Measurements from ENCODE around the gene ZCCHC17. TPM values are rescaled to one million over a fixed set of nuclear protein-coding genes. Genes with fewer than 3 reads are reported as not detected.
"Not testable (repeated sequence)": the region's sequence is repeated elsewhere in the genome, so short reads cannot be mapped to it uniquely, and the experiment has no call there.

ZCCHC17 gene, protein sequence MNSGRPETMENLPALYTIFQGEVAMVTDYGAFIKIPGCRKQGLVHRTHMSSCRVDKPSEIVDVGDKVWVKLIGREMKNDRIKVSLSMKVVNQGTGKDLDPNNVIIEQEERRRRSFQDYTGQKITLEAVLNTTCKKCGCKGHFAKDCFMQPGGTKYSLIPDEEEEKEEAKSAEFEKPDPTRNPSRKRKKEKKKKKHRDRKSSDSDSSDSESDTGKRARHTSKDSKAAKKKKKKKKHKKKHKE
- polyA plus RNA-seq (2013, experiment 1 of 2; ENCODE audit: insufficient read length) = 44.5 TPM
- polyA plus RNA-seq (2013, experiment 2 of 2; ENCODE audit: insufficient read length) = 26.5 TPM

GRCh38 chr1:31296486-31297276 lies at the start of gene ZCCHC17, which contains the start of gene SNRNP40:
Gene ZCCHC17 (plus strand): TSS chr1:31297032. CDS start chr1:31310099, 13,067 bp downstream.
Gene SNRNP40 (minus strand): TSS chr1:31296788. CDS start chr1:31296751, 37 bp downstream.
- peak; percentile 100 for DNase-seq

DNA sequence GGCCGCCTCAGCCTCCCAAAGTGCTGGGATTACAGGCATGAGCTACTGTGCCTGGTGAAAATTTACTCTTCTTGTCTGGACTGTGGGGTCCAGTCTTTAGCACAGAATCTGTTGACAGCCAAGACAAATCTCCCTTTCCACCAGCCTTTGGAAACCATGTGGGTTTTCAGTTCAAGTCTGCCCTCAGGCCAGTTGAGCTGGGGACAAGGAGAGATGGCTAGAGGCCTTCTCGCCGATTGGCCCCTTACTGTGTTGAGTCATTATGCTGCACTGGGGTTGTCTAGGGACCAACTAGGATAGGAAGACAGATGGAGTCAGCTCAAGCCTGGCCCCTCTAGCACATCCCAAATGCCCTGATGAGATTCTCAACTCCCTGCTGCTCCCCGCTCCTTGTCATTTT lies 48.6 kb upstream of the ZCCHC17 start:
- DNase-seq = no peak

GRCh38 chr1:31249854-31250253 lies 47.0 kb upstream of the ZCCHC17 start:
- DNase-seq = no peak

- no peak for DNase-seq
These were observed 39.6 kb upstream of the ZCCHC17 start for GRCh38 chr1:31257213-31257612.

DNA sequence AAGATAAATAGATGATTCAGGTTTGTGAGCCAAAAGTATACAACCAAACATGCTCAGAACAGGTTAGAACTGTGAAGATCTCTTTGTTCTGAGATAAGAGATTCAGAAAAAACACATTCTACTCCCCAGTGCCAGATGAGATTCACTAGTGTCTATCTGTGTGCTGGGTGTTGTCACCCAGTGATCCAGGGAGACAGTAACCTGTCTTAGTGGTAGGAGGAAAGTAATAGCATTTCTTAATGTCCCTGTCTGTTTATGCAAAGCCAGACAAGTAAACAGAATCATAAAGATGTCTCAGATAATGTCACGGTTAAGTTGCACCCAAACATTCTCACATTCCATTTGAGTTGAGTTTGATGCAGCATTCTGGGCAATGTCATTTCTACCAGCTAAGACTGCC lies 38.3 kb upstream of the ZCCHC17 start:
- no peak for DNase-seq

DNA sequence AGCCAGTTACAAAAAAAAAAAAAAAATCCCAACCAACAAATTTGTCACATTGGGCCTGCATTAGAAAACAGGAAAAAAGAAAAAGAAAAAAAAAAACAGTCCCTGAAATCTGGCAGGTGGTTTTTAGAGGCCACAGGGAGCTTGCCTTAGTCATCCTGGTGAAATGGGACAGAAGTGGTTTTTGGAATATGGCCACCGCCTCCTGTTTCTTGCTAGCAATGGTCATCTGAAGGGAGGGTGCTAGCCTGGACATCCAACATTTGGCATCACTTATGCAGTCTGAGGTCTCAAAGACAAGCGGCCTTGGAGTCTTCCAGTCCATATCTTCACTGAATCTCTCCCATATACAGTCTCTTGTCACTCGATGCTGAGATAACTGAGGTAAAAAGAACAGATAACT lies 37.1 kb upstream of the ZCCHC17 start:
- DNase-seq = no peak

DNA sequence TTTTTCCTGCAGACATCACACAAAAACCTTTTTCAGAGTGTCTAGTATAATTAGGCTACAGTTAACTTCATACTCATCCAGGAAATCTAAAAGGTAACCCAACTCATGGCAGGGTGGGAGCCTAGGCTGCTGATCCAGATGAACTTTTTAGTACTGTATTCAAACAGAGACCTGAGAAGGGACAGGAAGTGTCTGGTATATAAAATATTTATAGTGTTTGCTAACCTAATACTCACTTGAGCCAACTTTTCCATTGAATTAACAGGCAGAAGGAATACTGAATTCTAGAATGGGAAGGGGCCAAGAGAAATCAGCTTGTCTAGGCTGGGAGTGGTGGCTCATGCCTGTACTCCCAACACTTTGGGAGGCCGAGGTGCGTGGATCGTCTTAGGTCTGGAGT lies 34.9 kb upstream of the ZCCHC17 start:
- DNase-seq = no peak

DNA sequence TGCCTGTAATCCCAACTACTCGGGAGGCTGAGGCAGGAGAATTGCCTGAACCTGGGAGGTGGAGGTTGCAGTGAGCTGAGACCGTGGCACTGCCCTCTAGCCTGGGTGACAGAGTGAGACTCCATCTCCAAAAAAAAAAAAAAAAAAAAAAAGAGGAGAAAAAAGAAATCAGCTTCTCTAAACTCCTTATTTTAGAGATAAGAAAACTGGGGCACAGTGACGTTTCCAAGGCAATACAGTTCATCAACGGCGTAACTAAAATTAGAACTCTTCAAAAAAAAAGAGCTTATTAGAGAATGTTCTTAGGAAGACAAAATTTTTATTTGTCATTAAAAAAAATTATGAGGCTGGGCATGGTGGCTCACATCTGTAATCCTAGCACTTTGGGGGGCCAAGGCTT lies 34.4 kb upstream of the ZCCHC17 start:
- not testable (repeated sequence) for DNase-seq

- DNase-seq = no peak
These were observed 33.4 kb upstream of the ZCCHC17 start for GRCh38 chr1:31263408-31263807.

DNA sequence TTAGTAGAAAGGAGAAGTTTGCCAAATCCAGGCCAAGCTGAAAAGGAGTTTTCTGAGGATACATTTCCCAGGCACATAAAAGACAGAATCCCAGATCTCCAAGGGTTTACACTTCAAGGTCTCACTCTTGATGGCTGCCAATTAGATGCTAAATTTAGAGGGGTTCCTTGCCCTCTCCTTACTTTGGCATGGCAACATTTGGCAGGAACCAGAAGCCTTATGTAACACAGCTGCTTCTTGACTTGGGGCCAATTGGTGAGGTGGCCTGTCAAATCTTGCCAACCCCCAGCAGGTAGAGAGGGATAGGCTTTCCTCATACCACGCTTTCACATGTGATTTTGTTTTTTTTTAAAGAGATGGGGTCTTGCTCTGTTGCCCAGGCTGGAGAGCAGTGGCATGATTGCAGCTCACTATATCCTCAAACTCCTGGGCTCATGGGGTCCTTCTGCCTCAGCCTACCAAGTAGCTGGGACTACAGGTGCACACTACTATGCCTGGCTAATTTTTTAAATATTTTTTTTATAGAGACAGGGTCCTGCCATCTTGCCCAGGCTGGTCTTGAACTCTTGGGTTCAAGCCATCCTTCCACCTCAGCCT lies 31.9 kb upstream of the ZCCHC17 start:
- DNase-seq = no peak

- DNase-seq = no peak
These were observed 30.3 kb upstream of the ZCCHC17 start for GRCh38 chr1:31266547-31266946.

GRCh38 chr1:31272369-31272768 lies 24.5 kb upstream of the ZCCHC17 start:
- no peak for DNase-seq

- no peak for DNase-seq
These were observed 23.2 kb upstream of the ZCCHC17 start for GRCh38 chr1:31273619-31274018.

DNA sequence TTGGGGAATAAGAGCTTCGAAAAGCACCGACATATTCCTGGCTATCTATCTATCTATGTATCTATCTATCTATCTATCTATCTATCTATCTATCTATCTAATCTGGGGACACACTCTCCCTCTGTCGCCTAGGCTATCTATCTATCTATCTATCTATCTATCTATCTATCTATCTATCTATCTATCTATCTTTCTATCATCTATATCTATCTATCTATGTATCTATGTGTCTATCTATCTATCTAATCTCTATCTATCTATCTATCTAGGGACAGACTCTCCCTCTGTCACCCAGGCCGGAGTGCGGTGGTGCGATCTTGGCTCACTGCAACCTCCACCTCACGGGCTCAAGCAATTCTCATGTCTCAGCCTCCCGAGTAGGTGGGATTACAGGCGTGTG lies 14.4 kb upstream of the ZCCHC17 start:
- DNase-seq = not testable (repeated sequence)

GRCh38 chr1:31287791-31288190 lies 9.0 kb upstream of the ZCCHC17 start:
- DNase-seq = not testable (repeated sequence)

DNA sequence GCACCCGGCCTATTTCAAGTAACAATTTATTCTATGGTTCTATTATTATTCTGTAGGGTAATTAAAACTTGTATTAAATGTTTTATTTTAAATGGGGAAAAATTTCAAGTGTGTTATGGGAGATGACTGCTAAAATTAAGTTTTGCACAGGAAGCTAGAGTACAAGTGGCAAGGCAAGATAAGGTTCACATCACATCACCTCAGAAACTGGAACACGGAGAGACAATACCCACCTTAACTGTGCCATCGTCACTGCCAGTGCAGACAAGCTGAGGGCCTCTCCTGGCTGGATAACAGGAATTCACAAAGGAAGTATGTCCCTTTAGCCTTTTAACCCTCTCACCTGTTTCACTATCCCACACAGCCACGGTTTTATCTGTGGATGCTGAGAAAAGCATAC lies 7.8 kb upstream of the ZCCHC17 start:
- DNase-seq = no peak

GRCh38 chr1:31295874-31296485 lies 852 bp upstream of the ZCCHC17 start:
- no peak for DNase-seq

- DNase-seq = peak; percentile 14
These were observed 730 bp downstream of the ZCCHC17 start for GRCh38 chr1:31297277-31298247.

DNA sequence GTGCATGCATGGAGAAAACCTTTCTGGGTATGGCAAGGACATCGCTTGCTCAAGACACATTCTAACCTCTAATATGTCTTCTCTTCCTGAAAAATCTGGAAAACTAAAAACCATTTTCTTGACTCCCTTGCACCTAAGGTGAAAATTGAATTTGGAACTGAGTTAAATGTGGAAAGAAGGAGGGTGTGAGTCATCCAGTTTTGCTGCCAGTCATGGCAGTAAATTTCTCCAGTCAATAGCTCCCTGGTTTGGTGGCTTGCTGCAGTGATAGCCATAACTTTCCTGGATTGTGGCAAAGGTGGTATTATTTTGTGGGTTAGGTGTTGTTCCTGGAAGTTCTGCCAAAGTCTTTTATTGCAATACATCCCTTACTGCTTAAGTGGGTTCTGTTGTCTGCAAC lies 2.5 kb downstream of the ZCCHC17 start:
- no peak for DNase-seq

- no peak for DNase-seq
These were observed 3.4 kb downstream of the ZCCHC17 start for GRCh38 chr1:31300193-31300592.

DNA sequence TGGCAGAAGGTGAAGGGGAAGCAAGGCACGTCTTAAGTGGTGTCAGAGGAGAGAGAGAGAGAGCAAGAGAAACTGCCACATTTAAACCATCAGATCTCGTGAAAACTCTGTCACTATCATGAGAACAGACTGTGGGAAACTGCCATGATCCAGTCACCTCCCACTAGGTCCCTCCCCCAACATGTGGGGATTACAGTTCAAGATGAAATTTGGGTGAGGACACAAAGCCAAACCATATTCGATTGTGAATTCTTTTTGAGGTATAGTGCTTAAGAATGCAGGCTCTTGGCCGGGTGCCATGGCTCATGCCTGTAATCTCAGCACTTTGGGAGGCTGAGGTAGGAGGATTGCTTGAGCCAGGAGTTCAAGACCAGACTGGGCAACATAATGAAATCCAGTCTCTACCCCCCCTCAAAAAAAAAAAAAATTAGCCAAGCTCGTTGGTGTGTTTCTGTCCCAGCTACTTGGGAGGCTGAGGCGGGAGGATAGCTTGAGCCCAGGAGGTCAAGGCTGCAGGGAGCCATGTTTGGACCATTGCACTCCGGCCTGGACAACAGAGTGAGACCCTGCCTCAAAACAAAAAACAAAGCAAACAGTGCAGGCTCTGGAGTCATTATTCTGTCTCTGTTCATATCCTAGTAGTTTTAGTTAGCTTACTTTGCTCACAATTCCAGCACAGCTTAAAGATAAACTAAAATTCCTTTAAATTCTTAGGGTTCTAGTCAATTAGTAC lies 6.0 kb downstream of the ZCCHC17 start:
- peak; percentile 38 for DNase-seq
